ENCODE results near the gene CDC20. TPM values are rescaled to one million over a fixed set of nuclear protein-coding genes. Genes with fewer than 3 reads are reported as not detected.

Gene CDC20
- total RNA-seq, 1 experiment from 2014 or later, result 215 TPM

DNA sequence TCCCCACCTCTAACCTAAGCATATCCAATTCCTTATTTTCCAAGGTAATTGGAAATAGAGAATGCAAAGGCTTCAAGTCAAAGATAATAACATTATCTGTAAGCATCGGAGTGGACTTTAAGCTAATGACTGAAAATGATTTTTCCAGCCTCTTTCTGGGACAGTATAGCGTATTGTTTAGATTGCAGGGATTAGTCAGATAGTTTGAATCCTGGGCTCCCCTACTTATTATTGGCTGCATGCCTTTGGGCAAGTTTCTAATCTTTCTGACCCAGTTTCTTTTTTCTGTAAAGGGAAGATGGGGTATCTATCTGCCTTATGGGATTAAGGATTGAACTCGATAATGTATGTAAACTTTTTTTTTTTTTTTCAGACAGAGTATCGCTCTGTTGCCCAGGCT lies 1.5 kb upstream of the CDC20 start:
- intact Hi-C loops (cut with micrococcal nuclease; ENCODE audit: unreplicated experiment), result loop anchor here (5.0 kb wide), 1 partner anchor 120 kb away; no protein-coding TSS in a partner anchor
- BruUV-seq (replicated peaks), result no TSS peak

GRCh38 chr1:43358121-43358745 lies 548 bp upstream of the CDC20 start:
- intact Hi-C loops (cut with micrococcal nuclease; ENCODE audit: unreplicated experiment), result loop anchor here (5.0 kb wide), 1 partner anchor 121 kb away; no protein-coding TSS in a partner anchor
- TSS peak; percentile 80 for BruUV-seq (replicated peaks)

More for the DNA sequence above, 1.5 kb upstream of the CDC20 start:
- Histone ChIP-seq H3K27ac (ENCODE audit: low read length) (no peak overlapping the region; the same call in 1 of the 2 replicates), H3K4me1 (ENCODE audit: control insufficient read depth, insufficient read depth, low read length) (peaks cover 26% of the 10 kb centered on the region), H3K36me3 (ENCODE audit: control insufficient read depth, insufficient read depth, low read length) (peaks cover 12% of the 10 kb centered on the region), H3K4me3 (ENCODE audit: low read depth in 2 of 2, low read length in 2 of 2) (no peak overlapping the region), H3K9me3 (ENCODE audit: control insufficient read depth, insufficient read depth, low read depth, low read length) (no peaks in the 10 kb centered on the region), H3K27me3 (ENCODE audit: control insufficient read depth, insufficient read depth, low read length) (no peaks in the 10 kb centered on the region)
- TF ChIP-seq SIN3A (IDR thresholded peaks at IDR 0.05; ENCODE audit: borderline replicate concordance, insufficient read depth, low read depth, low read length) (no peak), POLR2AphosphoS5 (IDR thresholded peaks at IDR 0.05; ENCODE audit: low read depth, low read length) (no peak), TCF7L2 (IDR thresholded peaks at IDR 0.05; ENCODE audit: low read depth, low read length) (no peak)
- TF ChIP-seq, protein P1, sequence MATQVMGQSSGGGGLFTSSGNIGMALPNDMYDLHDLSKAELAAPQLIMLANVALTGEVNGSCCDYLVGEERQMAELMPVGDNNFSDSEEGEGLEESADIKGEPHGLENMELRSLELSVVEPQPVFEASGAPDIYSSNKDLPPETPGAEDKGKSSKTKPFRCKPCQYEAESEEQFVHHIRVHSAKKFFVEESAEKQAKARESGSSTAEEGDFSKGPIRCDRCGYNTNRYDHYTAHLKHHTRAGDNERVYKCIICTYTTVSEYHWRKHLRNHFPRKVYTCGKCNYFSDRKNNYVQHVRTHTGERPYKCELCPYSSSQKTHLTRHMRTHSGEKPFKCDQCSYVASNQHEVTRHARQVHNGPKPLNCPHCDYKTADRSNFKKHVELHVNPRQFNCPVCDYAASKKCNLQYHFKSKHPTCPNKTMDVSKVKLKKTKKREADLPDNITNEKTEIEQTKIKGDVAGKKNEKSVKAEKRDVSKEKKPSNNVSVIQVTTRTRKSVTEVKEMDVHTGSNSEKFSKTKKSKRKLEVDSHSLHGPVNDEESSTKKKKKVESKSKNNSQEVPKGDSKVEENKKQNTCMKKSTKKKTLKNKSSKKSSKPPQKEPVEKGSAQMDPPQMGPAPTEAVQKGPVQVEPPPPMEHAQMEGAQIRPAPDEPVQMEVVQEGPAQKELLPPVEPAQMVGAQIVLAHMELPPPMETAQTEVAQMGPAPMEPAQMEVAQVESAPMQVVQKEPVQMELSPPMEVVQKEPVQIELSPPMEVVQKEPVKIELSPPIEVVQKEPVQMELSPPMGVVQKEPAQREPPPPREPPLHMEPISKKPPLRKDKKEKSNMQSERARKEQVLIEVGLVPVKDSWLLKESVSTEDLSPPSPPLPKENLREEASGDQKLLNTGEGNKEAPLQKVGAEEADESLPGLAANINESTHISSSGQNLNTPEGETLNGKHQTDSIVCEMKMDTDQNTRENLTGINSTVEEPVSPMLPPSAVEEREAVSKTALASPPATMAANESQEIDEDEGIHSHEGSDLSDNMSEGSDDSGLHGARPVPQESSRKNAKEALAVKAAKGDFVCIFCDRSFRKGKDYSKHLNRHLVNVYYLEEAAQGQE (IDR thresholded peaks at IDR 0.05; ENCODE audit: insufficient read depth in 1 of 2, low read depth in 2 of 2, low read length in 1 of 2), result no peak
- TF ChIP-seq, protein P2, sequence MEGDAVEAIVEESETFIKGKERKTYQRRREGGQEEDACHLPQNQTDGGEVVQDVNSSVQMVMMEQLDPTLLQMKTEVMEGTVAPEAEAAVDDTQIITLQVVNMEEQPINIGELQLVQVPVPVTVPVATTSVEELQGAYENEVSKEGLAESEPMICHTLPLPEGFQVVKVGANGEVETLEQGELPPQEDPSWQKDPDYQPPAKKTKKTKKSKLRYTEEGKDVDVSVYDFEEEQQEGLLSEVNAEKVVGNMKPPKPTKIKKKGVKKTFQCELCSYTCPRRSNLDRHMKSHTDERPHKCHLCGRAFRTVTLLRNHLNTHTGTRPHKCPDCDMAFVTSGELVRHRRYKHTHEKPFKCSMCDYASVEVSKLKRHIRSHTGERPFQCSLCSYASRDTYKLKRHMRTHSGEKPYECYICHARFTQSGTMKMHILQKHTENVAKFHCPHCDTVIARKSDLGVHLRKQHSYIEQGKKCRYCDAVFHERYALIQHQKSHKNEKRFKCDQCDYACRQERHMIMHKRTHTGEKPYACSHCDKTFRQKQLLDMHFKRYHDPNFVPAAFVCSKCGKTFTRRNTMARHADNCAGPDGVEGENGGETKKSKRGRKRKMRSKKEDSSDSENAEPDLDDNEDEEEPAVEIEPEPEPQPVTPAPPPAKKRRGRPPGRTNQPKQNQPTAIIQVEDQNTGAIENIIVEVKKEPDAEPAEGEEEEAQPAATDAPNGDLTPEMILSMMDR (IDR thresholded peaks at IDR 0.05), result no peak
- in situ Hi-C loops (cut with HindIII; ENCODE audit: low pct_unique_long_range_greater_than_20kb, low sequenced_read_pairs), result no loop called here
- DNase-seq (ENCODE audit: low read depth, low spot score), result no peak
- ATAC-seq, result no peak
- ChIA-PET CTCF (interaction anchor here (0.7 kb wide), 1 partner anchor 59 kb away, joined by 6 read pairs; no protein-coding TSS in a partner anchor), POLR2A (no interaction called here)

More at GRCh38 chr1:43358121-43358745, 548 bp upstream of the CDC20 start:
- DNase-seq (ENCODE audit: low read depth, low spot score), result no peak
- Histone ChIP-seq H3K27ac (ENCODE audit: low read length) (peak overlapping the region; percentile 100), H3K4me1 (ENCODE audit: control insufficient read depth, insufficient read depth, low read length) (peaks cover 28% of the 10 kb centered on the region), H3K36me3 (ENCODE audit: control insufficient read depth, insufficient read depth, low read length) (peaks cover 12% of the 10 kb centered on the region), H3K27me3 (ENCODE audit: control insufficient read depth, insufficient read depth, low read length) (no peaks in the 10 kb centered on the region), H3K9me3 (ENCODE audit: control insufficient read depth, insufficient read depth, low read depth, low read length) (no peaks in the 10 kb centered on the region), H3K4me3 (ENCODE audit: low read depth in 2 of 2, low read length in 2 of 2) (peak overlapping the region; percentile 90 to 95)
- POLR2A ChIA-PET, result interaction anchor here (0.6 to 1.4 kb wide), 2 partner anchors 10 to 196 kb away, joined by 3 to 4 read pairs; no protein-coding TSS in a partner anchor
- in situ Hi-C loops (cut with HindIII; ENCODE audit: low pct_unique_long_range_greater_than_20kb, low sequenced_read_pairs), result no loop called here
- CTCF ChIA-PET, result interaction anchor here (0.5 to 1.0 kb wide), 3 partner anchors 8 to 132 kb away, joined by 3 to 13 read pairs (median 4); no protein-coding TSS in a partner anchor
- ATAC-seq, result peak; percentile 8
- TF ChIP-seq POLR2AphosphoS5 (IDR thresholded peaks at IDR 0.05; ENCODE audit: low read depth, low read length), result peak; percentile 93
- TF ChIP-seq, protein P2 (IDR thresholded peaks at IDR 0.05), result no peak

Measured in Panc1 (cell line).